GM21447 (cell line): Measurements from ENCODE around the gene KCNJ18.
"Not testable (repeated sequence)": the region's sequence is repeated elsewhere in the genome, so short reads cannot be mapped to it uniquely, and the experiment has no call there.

Source experiments
- ATAC-seq: cut with Tn5 transposase; IDR thresholded peaks from one replicate; pipeline ENCODE4 v1.9.1; 2021; ENCODE audit not compliant: unreplicated experiment

Gene KCNJ18

DNA sequence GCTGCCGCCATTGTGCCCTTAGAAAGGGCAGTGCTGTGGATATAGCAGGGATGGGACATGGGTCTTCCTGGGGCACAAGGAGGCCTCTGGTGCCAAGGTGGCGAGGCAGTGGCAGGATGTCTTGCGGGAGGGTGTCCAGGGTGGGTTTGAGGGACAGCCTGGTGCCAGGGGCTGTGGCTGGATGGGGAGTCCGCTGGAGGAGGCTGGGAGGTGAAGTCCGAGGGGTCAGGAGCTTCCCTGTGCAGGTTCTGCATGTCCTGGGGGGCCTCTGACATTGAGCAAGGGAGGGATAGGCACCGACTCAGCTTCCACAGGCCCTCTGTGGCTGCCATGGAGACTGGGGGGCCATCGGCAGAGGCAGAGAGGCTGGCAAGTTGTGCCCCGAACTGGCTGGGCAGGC, 9.7 kb downstream of the KCNJ18 start:
- not testable (repeated sequence) for ATAC-seq

GRCh38 chr17:21702521-21702920, 10.2 kb downstream of the KCNJ18 start:
- ATAC-seq: not testable (repeated sequence)

DNA sequence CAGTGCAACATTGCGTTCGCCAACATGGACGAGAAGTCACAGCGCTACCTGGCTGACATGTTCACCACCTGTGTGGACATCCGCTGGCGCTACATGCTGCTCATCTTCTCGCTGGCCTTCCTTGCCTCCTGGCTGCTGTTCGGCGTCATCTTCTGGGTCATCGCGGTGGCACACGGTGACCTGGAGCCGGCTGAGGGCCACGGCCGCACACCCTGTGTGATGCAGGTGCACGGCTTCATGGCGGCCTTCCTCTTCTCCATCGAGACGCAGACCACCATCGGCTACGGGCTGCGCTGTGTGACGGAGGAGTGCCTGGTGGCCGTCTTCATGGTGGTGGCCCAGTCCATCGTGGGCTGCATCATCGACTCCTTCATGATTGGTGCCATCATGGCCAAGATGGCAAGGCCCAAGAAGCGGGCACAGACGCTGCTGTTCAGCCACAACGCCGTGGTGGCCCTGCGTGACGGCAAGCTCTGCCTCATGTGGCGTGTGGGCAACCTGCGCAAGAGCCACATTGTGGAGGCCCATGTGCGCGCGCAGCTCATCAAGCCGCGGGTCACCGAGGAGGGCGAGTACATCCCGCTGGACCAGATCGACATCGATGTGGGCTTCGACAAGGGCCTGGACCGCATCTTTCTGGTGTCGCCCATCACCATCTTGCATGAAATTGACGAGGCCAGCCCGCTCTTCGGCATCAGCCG, 10.8 kb downstream of the KCNJ18 start:
- not testable (repeated sequence) for ATAC-seq

- not testable (repeated sequence) for ATAC-seq
These were observed 11.9 kb downstream of the KCNJ18 start for GRCh38 chr17:21703891-21704872.

- ATAC-seq: no peak
These were observed 12.8 kb downstream of the KCNJ18 start for GRCh38 chr17:21705021-21705601.

- not testable (repeated sequence) for ATAC-seq
These were observed 13.4 kb downstream of the KCNJ18 start for GRCh38 chr17:21705746-21706145.

GRCh38 chr17:21706546-21706945, 14.2 kb downstream of the KCNJ18 start:
- not testable (repeated sequence) for ATAC-seq

DNA sequence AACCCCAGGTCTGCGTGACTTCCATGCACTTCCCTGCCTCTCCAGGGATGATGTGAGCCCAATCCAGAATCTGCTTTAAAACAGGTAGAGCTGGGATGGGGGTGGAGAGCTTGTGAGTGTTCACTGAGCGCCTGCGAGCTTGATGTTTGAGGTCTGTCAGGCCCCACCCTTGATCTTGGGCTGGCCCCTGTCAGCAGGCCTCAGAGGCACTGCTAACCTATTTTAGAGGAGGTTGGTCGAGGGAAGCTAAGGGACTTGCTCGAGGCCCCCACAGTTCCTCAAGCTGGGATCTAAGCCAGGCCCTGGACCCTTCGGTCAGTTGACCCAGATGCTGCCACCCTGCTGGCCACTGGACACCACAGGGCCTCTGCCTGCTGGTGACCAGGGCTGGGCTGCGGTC, 14.8 kb downstream of the KCNJ18 start:
- not testable (repeated sequence) for ATAC-seq

DNA sequence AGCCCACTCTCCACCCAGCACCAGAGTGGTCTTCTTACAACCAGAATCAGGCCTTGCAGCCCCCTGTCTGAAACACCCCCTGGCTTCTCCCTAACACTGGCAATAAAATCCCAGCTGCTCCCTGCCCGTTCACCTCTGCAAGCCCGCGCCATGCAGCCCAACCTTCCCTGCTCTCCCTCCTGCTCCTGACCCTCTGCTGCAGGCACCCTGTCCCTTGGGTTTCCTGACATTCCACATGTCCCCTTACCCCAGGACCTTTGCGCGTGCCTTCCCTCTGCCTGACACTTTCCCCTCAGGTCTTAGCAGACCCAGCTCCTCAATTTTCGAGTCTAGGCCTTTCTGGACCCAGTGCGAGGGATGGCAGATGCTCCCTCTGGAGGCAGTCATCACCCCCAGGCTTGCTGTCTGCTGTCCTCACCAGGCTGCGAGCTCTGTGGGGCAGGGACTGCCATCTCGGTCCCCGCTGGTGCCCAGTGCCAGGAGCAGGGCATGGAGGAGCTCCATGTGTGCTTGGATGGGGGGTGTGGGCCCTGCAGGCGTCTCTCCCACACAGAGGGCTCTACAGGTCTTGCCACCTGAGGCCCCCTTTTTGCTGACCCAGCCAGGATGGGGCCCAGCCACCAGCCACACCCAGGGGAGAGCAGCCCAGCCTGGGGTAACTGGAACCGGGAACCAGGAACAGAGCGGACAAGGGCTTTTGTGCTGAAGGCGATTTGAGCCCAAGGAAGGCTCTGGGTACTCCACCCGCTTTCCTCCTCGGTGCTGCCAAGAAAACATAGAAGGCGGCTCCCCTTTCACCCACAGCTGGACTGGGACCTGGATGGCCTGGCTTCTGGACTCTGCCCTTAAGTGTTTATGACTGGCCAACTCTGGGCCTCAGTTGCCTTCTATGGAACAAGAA, 15.6 kb downstream of the KCNJ18 start:
- ATAC-seq: not testable (repeated sequence)

DNA sequence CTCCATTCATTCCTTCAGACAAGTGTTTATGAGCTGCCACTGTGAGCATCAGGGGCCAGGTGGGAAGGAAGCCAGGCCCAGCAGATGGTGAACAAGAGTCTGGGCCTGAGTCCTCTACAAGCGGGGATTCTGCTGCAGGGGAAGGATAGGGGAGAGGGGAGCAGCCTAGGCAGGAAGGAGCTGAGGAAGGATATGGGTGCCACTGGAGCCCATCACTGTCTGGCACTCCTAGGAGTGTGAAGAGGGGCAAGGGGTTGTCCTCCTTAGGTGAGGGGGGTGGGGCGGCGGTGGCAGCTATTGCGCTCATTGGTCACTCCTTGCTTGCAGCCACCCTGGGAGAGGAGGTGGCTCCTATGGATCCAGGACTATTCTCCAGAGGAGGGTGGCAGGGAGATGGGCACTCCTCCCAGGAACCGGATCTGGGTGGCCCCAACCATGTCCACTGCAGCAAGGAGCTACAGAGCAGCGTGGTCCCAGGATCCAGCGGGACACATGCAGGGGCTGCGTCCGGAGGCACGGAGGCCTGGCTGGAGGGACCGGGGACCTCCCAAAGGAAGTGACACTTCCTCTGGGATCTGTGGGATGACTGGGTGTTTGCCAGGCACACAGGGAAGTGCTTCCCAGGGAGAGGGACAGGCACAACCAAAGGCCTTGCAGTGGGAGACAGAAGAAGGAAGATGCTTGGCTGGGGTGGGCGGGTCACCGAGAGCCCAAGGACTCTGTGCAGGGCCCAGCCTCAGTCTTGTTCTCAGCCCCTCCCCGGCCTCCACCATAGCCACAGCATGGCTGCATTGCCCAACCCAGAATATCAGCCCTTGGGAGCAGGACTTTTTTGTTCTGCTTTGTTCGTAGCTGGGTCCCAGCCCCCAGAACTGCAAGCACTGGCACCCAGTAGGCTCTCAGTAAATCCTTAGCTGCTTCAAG, 16.6 kb downstream of the KCNJ18 start:
- ATAC-seq: not testable (repeated sequence)

- ATAC-seq: not testable (repeated sequence)
These were observed 17.7 kb downstream of the KCNJ18 start for GRCh38 chr17:21709994-21710393.

- not testable (repeated sequence) for ATAC-seq
These were observed 18.2 kb downstream of the KCNJ18 start for GRCh38 chr17:21710486-21710885.

GRCh38 chr17:21711182-21711581, 18.9 kb downstream of the KCNJ18 start:
- ATAC-seq: no peak

GRCh38 chr17:21713020-21713419, 20.7 kb downstream of the KCNJ18 start:
- ATAC-seq: not testable (repeated sequence)

DNA sequence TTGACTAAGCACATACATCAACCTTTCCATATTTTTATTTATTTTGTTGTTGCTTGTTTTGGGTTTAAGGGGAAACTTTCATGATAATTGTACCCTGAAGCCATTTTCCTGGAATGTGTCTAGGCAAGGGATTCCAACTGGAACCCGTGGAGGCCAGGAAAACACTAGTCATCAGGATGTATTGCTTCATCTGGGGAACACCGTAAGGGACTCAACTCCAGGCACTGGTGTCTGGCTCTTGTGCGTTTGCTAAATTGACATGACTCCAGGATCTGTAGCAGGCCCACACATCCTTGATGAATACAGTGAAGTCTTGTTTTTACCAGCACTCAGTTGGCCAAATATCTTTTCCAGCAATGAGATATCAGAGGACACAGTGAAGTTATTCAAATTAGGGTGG, 21.3 kb downstream of the KCNJ18 start:
- ATAC-seq: not testable (repeated sequence)

GRCh38 chr17:21714676-21715075, 22.4 kb downstream of the KCNJ18 start:
- not testable (repeated sequence) for ATAC-seq

DNA sequence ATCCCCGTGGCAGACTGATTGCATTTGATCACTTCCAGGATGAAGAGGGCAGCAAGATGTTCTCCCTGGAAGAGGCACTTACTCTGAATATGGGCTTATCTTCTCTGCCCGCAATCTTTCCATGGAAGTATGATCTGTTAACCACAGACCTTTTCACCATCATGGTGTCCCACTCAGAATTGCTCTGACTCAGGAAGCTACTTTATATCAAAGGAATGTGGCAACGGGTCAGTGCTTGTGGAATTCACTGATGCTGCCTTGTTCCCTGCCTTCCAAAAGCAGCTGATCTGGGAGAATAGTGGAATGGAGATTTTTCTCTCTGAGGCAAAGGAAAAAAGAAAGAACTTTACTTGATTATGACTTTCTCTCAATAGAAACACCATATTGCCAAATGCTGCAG, 23.6 kb downstream of the KCNJ18 start:
- ATAC-seq: not testable (repeated sequence)

GRCh38 chr17:21718971-21719370, 26.6 kb downstream of the KCNJ18 start:
- ATAC-seq: not testable (repeated sequence)

GRCh38 chr17:21719511-21720226, 27.3 kb downstream of the KCNJ18 start:
- not testable (repeated sequence) for ATAC-seq
